NCI-H1417 (cell line): ENCODE data around the gene TMED10.
A peak's percentile ranks its signal among the peaks of the same experiment; 100 is the strongest.
"Not testable (repeated sequence)": the region's sequence is repeated elsewhere in the genome, so short reads cannot be mapped to it uniquely, and the experiment has no call there.

Experiments
- DNase-seq, 3 experiments: peaks; one replicate each; lab custom pipeline; 2025; lab: John Stamatoyannopoulos, UW

TMED10 gene

DNA sequence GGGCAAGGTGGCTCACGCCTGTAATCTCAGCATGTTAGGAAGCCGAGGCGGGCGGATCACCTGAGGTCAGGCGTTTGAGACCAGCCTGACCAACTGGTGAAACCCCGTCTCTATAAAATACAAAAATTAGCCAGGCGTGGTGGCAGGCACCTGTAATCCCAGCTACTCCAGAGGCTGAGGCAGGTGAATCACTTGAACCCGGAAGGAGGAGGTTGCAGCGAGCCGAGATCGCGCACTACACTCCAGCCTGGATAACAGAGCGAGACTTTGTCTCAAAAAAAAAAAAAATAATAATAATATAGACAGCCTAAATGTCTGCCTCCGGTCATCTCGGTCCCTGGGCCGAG is 49.0 kb downstream of the TMED10 start:
- not testable (repeated sequence) for DNase-seq

GRCh38 chr14:75126679-75127473 is 49.5 kb downstream of the TMED10 start, which contains the start of gene NEK9:
TSS of gene NEK9 (minus strand) at chr14:75127048. CDS start at chr14:75126921, 127 bp downstream.
- DNase-seq: peak; percentile 89 to 97 (median 95)

- DNase-seq: peak in 1 of 3 experiments; percentile 46
Measured at GRCh38 chr14:75126121-75126544, 50.3 kb downstream of the TMED10 start.

DNA sequence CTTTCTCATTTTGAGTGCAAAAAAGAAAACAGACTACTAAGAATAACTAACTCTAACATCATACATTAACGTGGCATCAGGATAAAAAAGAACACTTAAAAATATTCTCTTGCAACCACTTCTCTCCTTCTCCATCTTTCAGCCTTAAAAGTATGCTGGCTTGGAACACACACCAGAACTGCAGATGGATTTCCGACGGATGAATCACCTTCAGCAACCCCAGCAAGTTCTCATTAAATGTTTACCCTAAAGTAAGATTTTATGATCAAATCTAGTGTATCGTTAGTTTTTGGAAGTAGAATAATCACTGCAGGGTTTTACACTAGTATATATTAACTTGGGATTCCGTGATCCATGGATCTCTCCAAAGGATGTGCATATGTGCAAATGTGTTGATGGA is 50.8 kb downstream of the TMED10 start:
- DNase-seq: no peak

DNA sequence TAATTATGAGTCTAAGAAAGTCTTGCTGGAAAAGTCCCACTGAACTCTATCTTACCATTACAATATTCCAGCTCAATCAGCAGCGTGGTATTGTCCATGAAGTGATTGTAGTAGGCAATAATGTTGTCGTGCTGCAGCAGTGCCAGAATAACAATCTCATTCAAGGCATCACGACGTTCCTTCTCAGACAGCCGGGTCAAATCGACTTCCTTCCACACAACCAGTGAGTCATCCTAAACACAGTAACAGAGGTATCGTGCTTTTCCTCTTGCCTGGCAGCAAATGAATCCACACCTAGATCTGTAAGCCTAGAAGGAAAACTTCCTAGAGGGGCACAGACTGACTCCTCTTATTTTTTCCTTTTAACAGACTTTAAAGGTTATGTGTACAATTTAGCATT is 52.4 kb downstream of the TMED10 start:
- DNase-seq: no peak

DNA sequence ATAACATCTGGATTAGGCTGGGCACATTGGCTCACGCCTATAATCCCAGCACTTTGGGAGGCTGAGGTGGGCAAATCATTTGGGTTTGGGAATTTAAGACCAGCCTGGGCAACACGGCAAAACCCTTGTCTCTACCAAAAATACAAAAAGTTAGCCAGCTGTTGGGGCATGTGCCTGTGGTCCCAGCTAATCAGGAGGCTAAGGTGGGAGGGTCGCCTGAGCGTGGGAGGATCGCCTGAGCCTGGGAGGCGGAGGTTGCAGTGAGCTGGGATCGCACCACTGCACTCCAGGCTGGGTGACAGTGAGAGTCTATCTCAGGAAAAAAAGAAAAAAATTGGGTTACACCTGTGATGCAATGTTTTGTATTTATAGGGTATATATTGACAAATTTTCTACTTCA is 54.9 kb downstream of the TMED10 start:
- no peak for DNase-seq

DNA sequence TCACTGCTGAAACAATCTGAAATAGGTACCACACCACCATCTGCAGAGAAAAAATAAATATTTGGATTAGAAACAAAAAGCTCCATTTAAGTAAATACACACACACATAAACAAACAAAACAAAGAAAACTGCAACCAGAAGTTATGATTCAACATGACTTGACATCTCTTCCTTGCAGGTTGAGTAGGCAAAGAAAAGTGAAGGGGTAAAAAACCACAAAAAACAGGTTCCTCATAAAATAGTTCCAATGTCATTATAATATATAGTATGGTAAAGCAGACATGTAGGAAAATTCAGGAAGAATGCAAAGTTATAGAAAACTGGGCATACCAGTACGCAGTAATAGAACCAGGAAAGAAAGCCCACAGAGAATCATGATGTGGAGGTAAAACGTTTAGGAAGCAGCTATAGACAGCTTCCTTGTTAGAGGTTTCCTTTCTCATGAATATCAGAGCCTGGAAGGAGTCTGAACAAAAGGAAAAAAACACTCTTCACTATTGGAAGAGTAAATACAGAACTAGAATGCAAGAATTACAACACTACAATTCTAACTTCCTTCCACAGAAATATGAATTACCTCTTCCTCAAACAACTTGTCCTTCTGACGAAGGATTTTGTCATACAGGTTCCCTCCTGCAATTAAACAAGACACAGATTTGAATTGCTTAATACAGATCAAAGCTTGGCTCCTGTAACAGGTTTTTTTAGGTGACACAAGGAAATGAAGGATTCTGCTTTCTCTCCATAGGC is 55.7 kb downstream of the TMED10 start:
- no peak for DNase-seq

DNA sequence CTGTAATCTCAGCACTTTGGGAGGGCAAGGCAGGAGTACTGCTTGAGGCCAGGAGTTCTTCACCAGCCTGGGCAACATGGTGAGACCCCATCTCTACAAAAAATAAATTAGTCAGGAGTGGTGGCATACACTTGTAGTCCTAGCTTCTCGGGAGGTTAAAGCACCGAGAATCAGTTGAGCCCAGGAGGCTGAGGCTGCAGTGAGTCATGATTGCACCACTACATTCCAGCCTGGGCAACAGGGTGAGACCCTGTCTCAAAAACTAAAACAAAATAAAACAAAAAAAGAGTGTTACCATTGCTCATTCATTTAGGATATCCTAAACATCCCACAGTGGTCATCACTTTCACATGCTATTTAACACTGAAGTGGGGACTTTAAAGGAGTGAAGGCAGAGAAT is 57.4 kb downstream of the TMED10 start:
- DNase-seq: no peak

DNA sequence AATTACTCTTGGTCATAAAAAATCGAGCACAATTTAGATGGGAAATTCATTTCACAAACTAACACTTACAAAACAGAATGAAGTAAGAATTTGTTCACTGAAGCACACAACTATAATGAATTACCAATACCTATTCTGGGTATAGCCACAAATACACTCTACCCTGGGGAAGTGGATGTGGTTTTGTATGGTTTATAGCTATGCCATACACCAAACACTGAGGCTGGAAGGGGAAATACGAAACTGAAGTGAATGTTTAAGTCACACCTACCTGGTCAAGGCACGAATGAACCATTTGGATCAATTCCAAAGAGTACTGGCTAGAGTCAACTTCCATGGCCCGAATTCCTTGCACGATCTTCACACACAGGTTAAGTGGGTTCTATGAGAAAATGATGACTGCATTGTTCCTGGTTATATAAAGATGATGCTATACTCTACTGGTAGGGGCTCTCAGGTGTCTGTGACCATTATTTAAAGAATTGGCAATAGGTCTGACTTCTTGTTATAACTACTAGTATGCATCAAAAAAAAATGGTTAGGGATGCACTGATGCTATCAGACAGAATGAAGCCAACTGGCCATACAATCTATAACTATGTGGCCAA is 62.4 kb downstream of the TMED10 start:
- no peak for DNase-seq

DNA sequence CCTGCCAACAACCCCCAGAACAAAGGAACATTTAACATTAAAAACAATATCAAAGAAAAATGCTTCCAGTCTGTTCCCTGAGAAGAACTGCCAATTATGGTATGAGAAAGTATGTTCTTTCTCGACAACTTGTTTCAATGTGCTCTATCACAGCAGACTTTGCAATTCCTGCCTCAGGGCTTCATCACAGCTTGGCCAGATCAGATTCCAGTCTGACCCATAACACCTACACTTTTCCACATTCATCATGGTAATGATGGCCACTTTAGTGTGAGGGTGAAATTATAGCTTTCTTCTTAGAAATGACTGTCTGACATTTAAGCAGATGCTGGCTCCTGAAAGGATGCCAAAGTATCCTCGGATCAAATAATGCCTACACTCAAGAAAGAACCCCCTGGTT is 66.5 kb downstream of the TMED10 start:
- DNase-seq: peak in 1 of 3 experiments; percentile 23

- DNase-seq: no peak
Measured at GRCh38 chr14:75107186-75107585, 69.2 kb downstream of the TMED10 start.

- peak in 1 of 3 experiments; percentile 63 for DNase-seq
Measured at GRCh38 chr14:75101491-75101890, 74.9 kb downstream of the TMED10 start.

GRCh38 chr14:75098682-75099081 is 77.7 kb downstream of the TMED10 start:
- DNase-seq: no peak

DNA sequence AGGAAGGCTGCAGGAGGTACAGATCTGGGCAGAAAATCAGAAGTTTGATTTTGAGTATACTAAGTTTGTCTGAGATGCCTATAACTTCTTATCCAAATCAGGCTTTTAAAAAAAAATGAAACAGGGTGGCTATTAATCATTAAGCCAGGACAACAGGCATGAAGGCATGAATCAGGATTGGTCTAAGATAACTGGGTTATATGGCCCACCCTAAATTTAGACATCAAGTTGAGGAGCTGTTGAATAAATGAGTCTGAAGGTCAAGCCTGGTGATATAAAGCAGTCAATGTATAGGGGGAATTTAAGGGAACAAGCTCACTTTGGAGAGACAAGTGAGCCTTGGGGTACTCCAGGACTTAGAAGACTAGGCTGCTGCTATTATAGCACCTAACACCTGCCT is 78.2 kb downstream of the TMED10 start:
- DNase-seq: no peak

GRCh38 chr14:75096959-75097358 is 79.5 kb downstream of the TMED10 start:
- no peak for DNase-seq

- no peak for DNase-seq
Measured at GRCh38 chr14:75095690-75096089, 80.7 kb downstream of the TMED10 start.

GRCh38 chr14:75094896-75095295 is 81.5 kb downstream of the TMED10 start:
- DNase-seq: no peak

- peak in 2 of 3 experiments; percentile 19 to 67 for DNase-seq
Measured at GRCh38 chr14:75092698-75093097, 83.7 kb downstream of the TMED10 start.

GRCh38 chr14:75091251-75091650 is 85.2 kb downstream of the TMED10 start:
- DNase-seq: no peak

- no peak for DNase-seq
Measured at GRCh38 chr14:75090353-75090752, 86.1 kb downstream of the TMED10 start.

- peak; percentile 35 to 80 (median 73) for DNase-seq
Measured at GRCh38 chr14:75088566-75089373, 87.6 kb downstream of the TMED10 start.

DNA sequence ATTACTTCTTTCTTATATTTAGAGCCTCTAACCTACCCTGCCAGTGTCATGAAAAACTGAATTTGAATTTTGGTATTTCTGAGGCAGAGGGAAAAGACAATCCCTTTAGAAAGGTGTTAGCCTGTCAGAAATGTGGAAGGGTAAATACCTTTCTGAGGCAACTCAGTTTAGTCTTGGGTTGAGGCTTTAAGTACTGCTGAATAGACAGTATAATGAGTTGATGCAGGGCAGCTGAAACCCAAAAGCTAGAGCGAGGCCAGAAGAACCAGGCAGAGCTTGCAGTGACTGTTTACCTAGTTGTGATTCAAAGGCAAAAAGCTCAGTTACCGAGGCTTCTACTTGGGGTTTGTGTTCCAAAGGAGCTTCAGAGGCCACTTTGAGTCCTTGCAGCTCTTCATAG is 88.3 kb downstream of the TMED10 start:
- DNase-seq: no peak
